ENCODE data around the gene FOLH1.
"Not testable (repeated sequence)": the region's sequence is repeated elsewhere in the genome, so short reads cannot be mapped to it uniquely, and the experiment has no call there.

FOLH1 gene

DNA sequence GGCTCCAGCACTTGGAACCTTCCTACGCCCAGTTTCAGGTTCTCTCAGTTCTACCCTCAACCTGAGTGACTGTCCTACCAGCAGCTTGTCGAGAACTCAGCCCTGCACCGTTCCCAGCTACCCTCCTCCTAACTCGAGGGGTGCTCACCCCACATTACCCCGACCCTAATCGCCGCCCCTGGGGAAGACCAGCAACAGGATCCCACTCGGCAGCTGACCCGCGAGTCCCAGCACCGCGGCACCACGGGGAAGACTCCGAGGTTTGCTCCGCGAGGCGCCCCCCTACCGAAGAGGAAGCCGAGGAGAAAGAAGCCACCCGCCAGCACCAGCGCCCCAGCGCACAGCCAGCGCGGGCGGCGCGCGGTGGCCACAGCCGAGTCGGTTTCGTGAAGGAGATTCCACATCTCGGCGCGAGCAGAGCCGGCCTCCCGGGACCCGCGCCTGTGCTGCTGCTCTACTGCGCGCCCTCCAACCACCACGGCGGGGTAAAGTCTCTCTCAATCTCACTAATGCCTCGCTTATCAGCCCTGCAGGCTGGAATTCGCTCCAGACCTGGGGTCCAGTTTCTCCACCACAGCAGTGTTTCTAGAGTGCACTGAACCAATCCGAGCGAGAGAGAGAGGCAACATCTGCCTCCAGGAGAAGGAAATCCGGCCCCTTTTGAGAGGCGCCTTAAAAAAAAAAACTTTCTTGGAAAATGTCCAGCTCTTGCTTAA is at the start of gene FOLH1:
Gene FOLH1 (minus strand): TSS at position 597 of the 716 bp plus-strand sequence. CDS start 193 bp downstream, at position 404.
- no peak for DNase-seq

- DNase-seq = not testable (repeated sequence)
Observed at GRCh38 chr11:49255148-49255547, 46.7 kb upstream of the FOLH1 start.

GRCh38 chr11:49251212-49251611 is 42.8 kb upstream of the FOLH1 start:
- not testable (repeated sequence) for DNase-seq

- DNase-seq = not testable (repeated sequence)
Observed at GRCh38 chr11:49250398-49251115, 42.2 kb upstream of the FOLH1 start.

DNA sequence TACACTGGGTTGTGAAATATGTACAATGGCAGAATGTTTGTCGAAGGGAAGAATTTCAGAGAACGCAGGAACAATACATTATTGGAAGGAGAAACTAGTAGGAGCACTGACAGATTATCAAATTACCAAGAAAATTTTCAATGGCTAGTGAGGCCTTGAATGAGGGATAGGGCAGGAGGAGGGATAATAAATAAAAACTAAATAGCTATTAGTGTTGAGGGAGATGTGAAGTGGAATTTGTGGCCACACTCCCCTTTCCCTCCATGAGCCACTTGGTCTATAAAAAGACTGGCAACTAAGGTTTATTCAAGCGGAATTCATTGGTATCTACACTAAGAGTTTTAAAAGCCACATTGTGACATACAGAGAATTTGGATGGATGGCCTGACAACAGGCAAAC is 41.0 kb upstream of the FOLH1 start:
- not testable (repeated sequence) for DNase-seq

DNA sequence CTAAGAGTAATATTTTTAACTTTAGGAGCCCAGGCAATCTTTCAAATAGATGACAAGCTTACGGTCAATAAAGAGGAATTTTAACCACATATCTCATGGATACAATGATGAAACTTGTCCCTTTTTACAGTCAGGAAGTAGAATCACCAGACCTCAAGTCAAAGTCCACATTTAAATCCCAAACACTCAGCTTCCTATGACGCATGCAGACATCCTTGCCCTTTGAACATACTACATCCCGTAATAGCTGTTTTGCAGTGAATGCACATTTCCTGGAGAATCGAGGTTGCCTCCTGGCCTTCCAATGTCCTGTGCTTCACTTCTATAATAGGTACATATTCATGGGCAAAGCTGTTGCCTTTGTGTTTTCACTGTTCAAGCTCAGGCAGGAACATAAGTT is 25.3 kb upstream of the FOLH1 start:
- DNase-seq = not testable (repeated sequence)

DNA sequence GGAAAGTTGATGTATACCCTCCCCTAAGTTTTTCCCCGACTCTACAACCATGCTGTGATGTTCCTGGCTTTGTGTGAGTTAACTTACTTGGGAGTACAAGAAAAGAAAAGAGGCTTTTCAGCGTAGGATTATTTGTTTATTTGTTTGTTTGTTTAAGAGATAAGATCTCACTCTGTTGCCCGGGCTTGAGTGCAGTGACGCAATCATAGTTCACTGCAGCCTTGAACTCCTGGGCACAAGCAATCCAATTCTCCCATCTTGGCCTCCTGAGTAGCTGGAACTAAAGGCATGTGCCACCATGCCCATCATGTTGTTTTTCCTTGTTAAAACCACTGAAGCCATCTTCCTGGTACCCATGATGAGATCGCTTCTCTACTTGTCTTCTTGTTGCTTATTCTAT is 24.6 kb upstream of the FOLH1 start:
- DNase-seq = not testable (repeated sequence)

- DNase-seq = not testable (repeated sequence)
Observed at GRCh38 chr11:49231725-49232124, 23.3 kb upstream of the FOLH1 start.

- not testable (repeated sequence) for DNase-seq
Observed at GRCh38 chr11:49230534-49230933, 22.1 kb upstream of the FOLH1 start.

DNA sequence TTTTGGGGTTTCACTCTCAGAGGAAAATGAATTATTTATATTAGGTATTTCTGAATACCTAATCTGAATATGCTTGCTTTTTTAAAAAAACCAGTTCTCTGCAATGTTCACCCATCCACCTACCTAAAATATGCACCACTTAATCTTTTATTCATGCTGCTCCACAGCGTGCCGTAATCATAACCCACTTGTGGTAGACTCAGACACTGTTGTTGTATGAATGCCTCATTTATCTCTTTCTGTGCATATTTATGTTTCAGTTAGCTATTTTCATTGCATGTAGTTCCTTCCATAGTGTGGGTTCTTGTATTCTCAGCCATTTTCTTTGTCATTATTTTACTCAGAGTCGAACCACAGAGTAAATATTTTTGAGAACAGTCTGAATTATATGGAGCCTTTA is 21.6 kb upstream of the FOLH1 start:
- not testable (repeated sequence) for DNase-seq

- not testable (repeated sequence) for DNase-seq
Observed at GRCh38 chr11:49229136-49229535, 20.7 kb upstream of the FOLH1 start.

DNA sequence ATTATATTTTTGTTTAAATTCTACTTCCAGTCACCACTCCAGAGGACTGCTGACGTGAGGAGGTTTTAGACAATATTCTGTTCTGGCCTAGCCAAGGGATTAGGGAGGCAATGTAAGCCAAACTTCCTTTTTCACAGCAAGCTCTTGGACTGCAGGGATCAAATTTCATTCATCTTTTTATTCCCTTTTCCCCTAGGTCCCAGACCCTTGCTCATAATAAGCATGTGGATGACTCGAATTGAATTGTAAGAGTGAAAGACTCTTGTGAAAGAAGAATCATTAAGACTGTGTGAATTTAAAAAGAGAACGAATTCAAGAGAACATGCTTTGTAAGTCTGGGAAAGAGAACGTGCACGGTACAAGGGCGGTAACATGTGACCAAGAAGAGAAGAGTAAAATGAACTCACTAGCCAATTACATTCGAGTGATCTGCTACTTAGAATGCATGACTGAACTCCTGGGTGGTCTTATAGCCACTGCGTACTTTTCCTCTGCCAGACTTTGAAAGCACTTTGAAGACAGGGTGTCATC is 16.9 kb upstream of the FOLH1 start:
- not testable (repeated sequence) for DNase-seq

- DNase-seq = no peak
Observed at GRCh38 chr11:49221112-49221511, 12.7 kb upstream of the FOLH1 start.

DNA sequence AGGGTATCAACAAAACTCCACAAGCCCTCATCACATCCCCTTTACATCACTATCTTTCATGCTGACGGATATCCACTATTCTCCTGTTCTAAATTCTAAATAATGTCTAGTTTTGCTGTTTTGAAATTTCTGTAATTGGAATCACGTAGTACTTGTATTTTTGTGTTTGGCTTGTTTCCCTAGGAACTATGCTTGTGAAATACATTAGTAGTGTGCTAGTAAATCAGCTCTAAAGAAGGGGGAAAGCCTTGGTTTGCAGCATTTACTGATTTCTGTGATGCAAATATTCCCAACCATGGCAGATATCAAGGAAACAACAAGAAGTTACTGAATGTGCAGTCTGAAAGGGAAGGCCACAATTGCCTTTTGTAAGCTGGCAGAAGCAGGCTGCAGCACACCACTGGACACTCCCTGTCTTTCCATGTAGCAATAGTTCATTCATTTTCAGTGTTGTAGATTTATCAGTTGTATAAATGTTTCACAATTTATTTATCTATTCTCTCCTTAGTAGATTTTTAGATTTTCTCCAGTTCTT is 4.7 kb upstream of the FOLH1 start:
- DNase-seq = no peak

DNA sequence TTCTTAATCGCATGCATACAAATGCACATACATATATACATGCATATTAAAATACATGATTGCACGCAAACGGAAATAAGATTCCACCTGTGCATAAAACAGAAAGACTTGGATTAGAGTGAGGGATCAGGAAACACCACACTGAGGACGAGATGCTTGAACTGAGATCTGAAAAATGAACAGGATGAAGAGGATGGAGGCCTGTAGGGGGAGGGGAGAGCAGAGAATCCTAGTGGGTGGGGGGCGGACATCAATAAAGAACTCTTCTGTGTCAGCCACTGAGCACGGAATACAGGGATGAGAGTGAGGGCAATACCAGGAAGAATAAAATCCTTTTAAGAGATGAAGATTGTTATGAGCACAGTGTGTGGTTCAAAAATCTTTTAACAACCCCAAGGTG is 1.4 kb downstream of the FOLH1 start:
- not testable (repeated sequence) for DNase-seq

DNA sequence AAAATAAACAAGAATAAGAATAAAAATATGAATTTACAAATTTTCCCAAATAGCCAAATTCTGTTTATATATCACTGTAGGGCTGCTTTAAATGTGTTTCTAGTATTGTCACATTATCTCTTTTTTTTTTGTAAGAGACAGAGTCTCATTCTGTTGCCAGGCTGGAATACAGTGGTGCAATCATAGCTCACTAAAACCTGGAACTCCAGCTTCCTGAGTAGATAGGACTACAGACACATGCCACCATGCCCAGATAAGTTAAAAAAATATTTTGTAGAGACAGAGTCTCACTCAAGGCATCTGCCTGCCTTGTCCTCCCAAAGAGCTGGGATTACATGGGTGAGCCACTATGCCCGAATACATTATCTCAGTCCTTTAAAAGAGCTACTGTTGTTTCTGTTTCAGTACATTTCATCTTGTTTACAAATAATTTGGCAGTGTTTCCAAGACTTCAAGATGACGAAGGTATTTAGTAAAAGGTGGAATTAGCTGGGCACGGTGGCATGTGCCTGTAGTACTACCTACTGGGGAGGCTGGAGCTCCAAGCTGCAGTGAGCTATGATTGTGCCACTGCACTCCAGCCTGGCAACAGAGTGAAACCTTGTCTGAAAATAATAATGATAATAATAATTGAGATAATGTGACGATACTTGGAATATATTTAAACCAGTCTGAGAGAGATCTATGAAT is 6.0 kb downstream of the FOLH1 start:
- no peak for DNase-seq

DNA sequence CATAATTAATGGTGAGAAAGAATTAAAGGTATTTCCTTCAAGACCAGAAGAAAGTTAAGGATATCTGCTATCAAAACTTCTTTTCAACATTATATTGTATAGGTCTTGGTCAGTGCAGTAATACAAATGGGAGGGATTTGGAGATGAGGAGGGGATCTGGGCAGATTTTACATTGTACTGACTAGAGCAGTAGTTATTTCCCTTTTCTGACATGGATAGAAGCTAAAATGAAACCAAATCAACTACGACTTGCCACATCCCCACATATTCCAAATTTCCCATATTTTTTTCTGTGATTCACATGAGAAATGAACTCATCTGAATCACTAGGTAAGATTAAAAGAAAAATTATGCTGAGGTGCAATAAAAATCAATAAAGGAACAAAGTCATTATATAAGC is 11.6 kb downstream of the FOLH1 start:
- DNase-seq = not testable (repeated sequence)

GRCh38 chr11:49196002-49196401 is 12.4 kb downstream of the FOLH1 start:
- not testable (repeated sequence) for DNase-seq

DNA sequence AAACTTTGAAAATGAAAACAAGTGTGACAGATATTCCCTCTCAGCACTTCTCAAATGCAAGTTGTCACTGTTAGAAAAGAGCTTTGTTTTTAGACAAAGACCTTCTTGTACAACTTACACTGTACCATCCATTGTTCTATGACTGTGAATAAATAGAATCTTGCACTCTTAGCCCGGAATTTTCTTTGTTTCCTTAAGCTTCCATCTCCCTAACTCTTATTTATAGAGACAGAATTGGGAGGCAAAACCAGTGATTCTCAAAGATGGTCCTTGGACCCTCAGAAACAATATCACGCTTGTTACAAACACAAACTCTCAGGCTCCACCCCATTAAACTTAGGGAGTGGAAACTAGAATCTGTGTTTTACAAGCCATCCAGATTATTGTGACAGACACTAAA is 18.1 kb downstream of the FOLH1 start:
- DNase-seq = not testable (repeated sequence)

GRCh38 chr11:49186225-49186624 is 22.2 kb downstream of the FOLH1 start:
- DNase-seq = not testable (repeated sequence)

GRCh38 chr11:49185597-49185996 is 22.8 kb downstream of the FOLH1 start:
- DNase-seq = not testable (repeated sequence)

GRCh38 chr11:49184756-49185155 is 23.6 kb downstream of the FOLH1 start:
- not testable (repeated sequence) for DNase-seq

DNA sequence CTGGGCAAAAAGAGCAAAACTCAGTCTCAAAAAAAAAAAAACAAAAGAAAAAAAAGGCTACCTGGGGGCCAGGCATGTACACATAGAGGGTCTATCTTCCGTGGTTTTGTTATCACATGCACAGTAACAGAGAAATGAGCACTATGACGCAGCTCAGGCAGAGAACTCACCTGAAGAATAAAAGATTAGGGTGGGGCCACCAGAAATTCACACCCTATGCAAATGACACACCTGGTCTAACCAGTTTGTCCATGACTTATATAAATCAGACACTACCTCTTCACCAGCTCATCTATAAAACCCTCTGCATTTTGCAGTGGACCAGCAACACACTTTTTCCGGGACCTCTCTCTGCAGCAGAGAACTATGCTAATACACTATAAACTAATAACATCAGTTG is 30.5 kb downstream of the FOLH1 start:
- DNase-seq = not testable (repeated sequence)

Data from CD4-positive, alpha-beta T cell treated with Interferon alpha-2 for 1 hour (primary cell).